ENCODE results near the gene OR1J2. TPM values are rescaled to one million over a fixed set of nuclear protein-coding genes. Genes with fewer than 3 reads are reported as not detected.
"Not testable (repeated sequence)": the region's sequence is repeated elsewhere in the genome, so short reads cannot be mapped to it uniquely, and the experiment has no call there.

OR1J2 gene
- total RNA-seq, 3 donors from 2014 or later, result not detected

GRCh38 chr9:122536134-122536533 lies 25.5 kb downstream of the OR1J2 start:
- TF ChIP-seq CTCF (IDR thresholded peaks at IDR 0.05), result no peak
- Histone ChIP-seq H3K9me3 (no peaks in the 10 kb centered on the region), H3K4me3 (no peak overlapping the region), H3K4me1 (ENCODE audit: low read depth) (no peaks in the 10 kb centered on the region), H3K36me3 (ENCODE audit: low read depth) (no peaks in the 10 kb centered on the region)
- DNase-seq (no peak), ATAC-seq (no peak)
- intact Hi-C loops (cut with DNase I, micrococcal nuclease), result no loop called here

- H3K9me3 ChIP-seq; intact Hi-C loops (cut with DNase I, micrococcal nuclease); DNase-seq; H3K4me3 ChIP-seq; H3K4me1 ChIP-seq (ENCODE audit: low read depth); H3K36me3 ChIP-seq (ENCODE audit: low read depth); ATAC-seq: not testable (repeated sequence)
Observed at GRCh38 chr9:122537066-122537465, 26.5 kb downstream of the OR1J2 start.

GRCh38 chr9:122538757-122539156 lies 28.2 kb downstream of the OR1J2 start:
- no peak for DNase-seq
- no peak for ATAC-seq
- no peak for TF ChIP-seq CTCF (IDR thresholded peaks at IDR 0.05)
- Histone ChIP-seq H3K36me3 (ENCODE audit: low read depth) (no peaks in the 10 kb centered on the region), H3K4me1 (ENCODE audit: low read depth) (no peaks in the 10 kb centered on the region), H3K4me3 (no peak overlapping the region), H3K9me3 (no peaks in the 10 kb centered on the region)
- intact Hi-C loops (cut with DNase I, micrococcal nuclease), result no loop called here

- no peak overlapping the region for H3K4me3 ChIP-seq
- ATAC-seq, result no peak
- no peak for TF ChIP-seq CTCF (IDR thresholded peaks at IDR 0.05)
- DNase-seq, result no peak
- no peaks in the 10 kb centered on the region for H3K4me1 ChIP-seq (ENCODE audit: low read depth)
- H3K9me3 ChIP-seq, result no peaks in the 10 kb centered on the region
- H3K36me3 ChIP-seq (ENCODE audit: low read depth), result no peaks in the 10 kb centered on the region
- intact Hi-C loops (cut with DNase I, micrococcal nuclease), result no loop called here
Observed at GRCh38 chr9:122546196-122546595, 35.6 kb downstream of the OR1J2 start.

- DNase-seq (no peak), ATAC-seq (no peak)
- no peaks in the 10 kb centered on the region for H3K4me1 ChIP-seq (ENCODE audit: low read depth)
- no peaks in the 10 kb centered on the region for H3K9me3 ChIP-seq
- H3K4me3 ChIP-seq, result no peak overlapping the region
- intact Hi-C loops (cut with DNase I, micrococcal nuclease), result no loop called here
- no peak for TF ChIP-seq CTCF (IDR thresholded peaks at IDR 0.05)
- no peaks in the 10 kb centered on the region for H3K36me3 ChIP-seq (ENCODE audit: low read depth)
Observed at GRCh38 chr9:122551371-122551770, 40.8 kb downstream of the OR1J2 start.

GRCh38 chr9:122552812-122553211 lies 42.2 kb downstream of the OR1J2 start, which contains the start of gene OR1N2:
Gene OR1N2 (plus strand): TSS chr9:122553112. CDS start chr9:122553212, 100 bp downstream.
- TF ChIP-seq CTCF (IDR thresholded peaks at IDR 0.05), result no peak
- DNase-seq (no peak), ATAC-seq (no peak)
- no peak within 1 kb of the TSS for H3K4me3 ChIP-seq
- intact Hi-C loops (cut with DNase I, micrococcal nuclease), result no loop called here
- no peaks in the 10 kb centered on the region for H3K9me3 ChIP-seq
- no peaks in the 10 kb centered on the region for H3K4me1 ChIP-seq (ENCODE audit: low read depth)
- H3K36me3 ChIP-seq (ENCODE audit: low read depth), result no peaks in the 10 kb centered on the region

Other genes with a start within 250 kb of the OR1J2 start
- 10 to 100 TPM; 15.6 to 21.5 (median 17.2) TPM for gene RBM18, start 246.0 kb upstream of the OR1J2 start, total RNA-seq
- gene MRRF, start 245.9 kb upstream of the OR1J2 start, total RNA-seq, result 10 to 100 TPM; 46.5 to 65.2 (median 62.4) TPM
- gene PTGS1, start 139.8 kb upstream of the OR1J2 start, total RNA-seq, result 100 to 1,000 TPM in 1 of 3 donors, 10 to 100 TPM in 1, 1 to 10 TPM in 1; 8.8 to 192 (median 15.3) TPM
- not detected for gene OR1J1, start 32.9 kb upstream of the OR1J2 start, total RNA-seq
- gene OR1J4, start 8.3 kb downstream of the OR1J2 start, total RNA-seq, result not detected
- not detected for gene OR1N1, start 16.5 kb downstream of the OR1J2 start, total RNA-seq
- not detected for gene OR1N2, start 42.3 kb downstream of the OR1J2 start, total RNA-seq
- under 1 TPM in 1 of 3 donors, not detected in 2; 0.19 TPM for gene OR1L8, start 72.6 kb downstream of the OR1J2 start, total RNA-seq
- not detected for gene OR1Q1, start 103.9 kb downstream of the OR1J2 start, total RNA-seq
- not detected for gene OR1B1, start 146.8 kb downstream of the OR1J2 start, total RNA-seq
- gene OR1L1, start 150.9 kb downstream of the OR1J2 start, total RNA-seq, result not detected
- gene OR1L3, start 164.3 kb downstream of the OR1J2 start, total RNA-seq, result not detected
- not detected for gene OR1L4, start 213.2 kb downstream of the OR1J2 start, total RNA-seq
- gene OR1L6, start 231.5 kb downstream of the OR1J2 start, total RNA-seq, result not detected

All from mucosa of descending colon (tissue), 3 donors.